Measurements from ENCODE around the gene EIF3D.

- TF ChIP-seq POLR2A (IDR thresholded peaks at IDR 0.05), result no peak
- TF ChIP-seq CTCF (IDR thresholded peaks at IDR 0.05), result no peak
Measured at GRCh38 chr22:36528341-36528740, 625 bp downstream of the EIF3D start.

All from right lobe of liver (tissue), 4 donors.